OCI-LY3 (cell line): Measurements from ENCODE around the gene ST3GAL4.

Experiments used
- H2AFZ ChIP-seq: fragments of 200-600, 300-600 bp; shearing (Covaris generic); 2 replicates; pipeline ENCODE4 v1.6.0; 2014; ENCODE audit warnings: antibody characterized with exemption, low read depth, low read length
- H3K27ac ChIP-seq: fragments of 200-600, 300-600 bp; sonication (generic); 2 replicates; pipeline ENCODE4 v1.5.1; 2014; ENCODE audit warnings: mild to moderate bottlenecking, low read length, moderate library complexity, mixed read lengths
- H3K27me3 ChIP-seq: fragments of 200-600, 300-600 bp; sonication (generic); 2 replicates; pipeline ENCODE4 v1.6.1; 2014; ENCODE audit warnings: low read depth, low read length, mixed read lengths
- H3K36me3 ChIP-seq: fragments of 200-600, 300-600 bp; sonication (generic); replicated peaks from 2 replicates; pipeline ENCODE3; 2014; ENCODE audit warnings: low read depth, low read length, mixed read lengths
- H3K4me1 ChIP-seq: fragments of 300-600, 200-600 bp; sonication (generic); 2 replicates; pipeline ENCODE4 v1.6.1; 2014; ENCODE audit warnings: low read length, mixed read lengths
- H3K4me2 ChIP-seq: fragments of 200-600, 300-600 bp; sonication (generic); 2 replicates; pipeline ENCODE4 v1.6.1; 2014; ENCODE audit warnings: low read length, mixed read lengths
- H3K4me3 ChIP-seq: fragments of 300-600, 200-600 bp; sonication (generic); 2 replicates; pipeline ENCODE4 v1.5.1; 2014; ENCODE audit warnings: antibody characterized with exemption, mild to moderate bottlenecking, low read length, moderate library complexity
- H3K79me2 ChIP-seq: fragments of 300-600, 200-600 bp; shearing (Covaris generic); 2 replicates; pipeline ENCODE4 v1.6.1; 2014; ENCODE audit warnings: mild to moderate bottlenecking, low read length, mixed read lengths
- H3K9ac ChIP-seq: fragments of 300-600, 200-600 bp; shearing (Covaris generic); 2 replicates; pipeline ENCODE4 v1.6.0; 2014; ENCODE audit warnings: mild to moderate bottlenecking, low read length, moderate library complexity
- H3K9me3 ChIP-seq: fragments of 200-600, 300-600 bp; shearing (Covaris generic); 2 replicates; pipeline ENCODE4 v1.6.1; 2014; ENCODE audit warnings: low read length, mixed read lengths; ENCODE audit not compliant: insufficient read depth
- H4K20me1 ChIP-seq: fragments of 200-600, 300-600 bp; sonication (generic); 2 replicates; pipeline ENCODE4 v1.6.1; 2016; ENCODE audit warnings: low read length, mixed read lengths; ENCODE audit not compliant: insufficient read depth
- CTCF ChIP-seq: fragments of 200-600, 300-600 bp; sonication (generic); IDR thresholded peaks from 2 replicates; pipeline ENCODE4 v1.5.1; 2014; ENCODE audit warnings: antibody characterized with exemption, low read length, low read depth
- EZH2phosphoT487 ChIP-seq: fragments of 200-600 bp; shearing (Covaris generic); IDR thresholded peaks from 2 replicates; pipeline ENCODE4 v1.6.1; 2018; ENCODE audit warnings: antibody characterized with exemption, mixed run types, low read depth

The ST3GAL4 gene

GRCh38 chr11:126352934-126353801 is 2.3 kb upstream of the ST3GAL4 start:
- Histone ChIP-seq H3K36me3 (peaks cover 21% of the 10 kb centered on the region), H3K27ac (no peak overlapping the region), H3K9me3 (no peaks in the 10 kb centered on the region)

GRCh38 chr11:126354631-126355323 is 709 bp upstream of the ST3GAL4 start:
- TF ChIP-seq EZH2phosphoT487, result no peak
- TF ChIP-seq CTCF, result no peak
- Histone ChIP-seq H3K9ac (peak overlapping the region; percentile 90), H4K20me1 (no peaks in the 10 kb centered on the region), H3K36me3 (peaks cover 21% of the 10 kb centered on the region), H3K9me3 (no peaks in the 10 kb centered on the region), H3K4me2 (peak overlapping the region; percentile 97), H3K4me3 (peak overlapping the region; percentile 86), H3K27me3 (no peaks in the 10 kb centered on the region), H3K4me1 (peaks cover 20% of the 10 kb centered on the region), H3K79me2 (peaks cover 69% of the 10 kb centered on the region), H2AFZ (0 out of 2 replicates have a peak overlapping the region, but pooled peaks have one; percentile 15), H3K27ac (peak overlapping the region; percentile 60)

More at GRCh38 chr11:126352934-126353801, 2.3 kb upstream of the ST3GAL4 start:
- peaks cover 20% of the 10 kb centered on the region for H3K4me1 ChIP-seq
- TF ChIP-seq EZH2phosphoT487 (no peak), CTCF (no peak)
- H3K4me2 ChIP-seq, result peak overlapping the region; percentile 5; the same call in 1 of the 2 replicates
- no peaks in the 10 kb centered on the region for H3K27me3 ChIP-seq
- H4K20me1 ChIP-seq, result no peaks in the 10 kb centered on the region
- peaks cover 81% of the 10 kb centered on the region for H3K79me2 ChIP-seq
- 0 out of 2 replicates have a peak overlapping the region, but pooled peaks have one; percentile 20 for H3K4me3 ChIP-seq
- no peak overlapping the region for H2AFZ ChIP-seq
- H3K9ac ChIP-seq, result no peak overlapping the region

- Histone ChIP-seq H3K79me2 (peaks cover 55% of the 10 kb centered on the region), H3K4me3 (peak overlapping the region; percentile 86), H3K4me2 (peak overlapping the region; percentile 100), H3K9ac (peak overlapping the region; percentile 90), H3K27ac (no peak overlapping the region), H3K36me3 (peaks cover 10% of the 10 kb centered on the region), H2AFZ (no peak overlapping the region), H3K9me3 (no peaks in the 10 kb centered on the region), H4K20me1 (no peaks in the 10 kb centered on the region), H3K4me1 (peaks cover 20% of the 10 kb centered on the region), H3K27me3 (no peaks in the 10 kb centered on the region)
- TF ChIP-seq EZH2phosphoT487 (no peak), CTCF (no peak)
Observed at GRCh38 chr11:126355926-126356897, 726 bp downstream of the ST3GAL4 start.
